GM12878 (cell line): Measurements from ENCODE around the gene TRAF2. TPM values are rescaled to one million over a fixed set of nuclear protein-coding genes. Genes with fewer than 3 reads are reported as not detected.

Experiments
- ATAC-seq: fragments of 200-7000 bp; cut with Tn5 transposase; 3 replicates; pipeline ENCODE4 v1.9.1; 2020; ENCODE audit warnings: mild to moderate bottlenecking, moderate library complexity
- BruUV-seq: library from RNA; stranded (reverse); fragments of 400-500 nt; replicated peaks from 2 replicates; lab custom pipeline; 2021; lab: Mats Ljungman, UMichigan
- CTCF ChIA-PET: fragments of 300-600 bp; sonication (Branson Sonifier 250); formaldehyde crosslinking; extraction: SDS; loops from one replicate; lab custom pipeline; 2021; ENCODE audit warnings: inconsistent platforms; lab: Yijun Ruan, JAX
- POLR2A ChIA-PET: fragments of 350-600 bp; formaldehyde crosslinking; extraction: SDS; loops from one replicate; lab custom pipeline; 2021; ENCODE audit warnings: inconsistent platforms; lab: Charles Lee
- RAD21 ChIA-PET: fragments of 300-600 bp; sonication (Branson Sonifier 250); formaldehyde crosslinking; loops from one replicate; lab custom pipeline; 2023; ENCODE audit warnings: antibody characterized with exemption; ENCODE audit not compliant: unreplicated experiment; lab: Charles Lee
- SMC1A ChIA-PET: fragments of 300-600 bp; sonication (Branson Sonifier 250); formaldehyde crosslinking; loops from one replicate; lab custom pipeline; 2023; ENCODE audit not compliant: unreplicated experiment, uncharacterized antibody; lab: Charles Lee
- DNase-seq: peaks from one replicate; pipeline ENCODE4 v3.0.0-alpha.2; 2011; ENCODE audit warnings: low read depth, low spot score
- FAIRE-seq: peaks from 3 replicates; lab custom pipeline; 2011; peaks lifted over from hg19 to GRCh38; lab: Jason Lieb, UNC
- H2AFZ ChIP-seq: 2 replicates; pipeline ENCODE4 v1.6.0; 2011; ENCODE audit warnings: low read depth, low read length, control low read depth; ENCODE audit not compliant: control insufficient read depth
- H3K27ac ChIP-seq: 2 replicates; pipeline ENCODE4 v1.5.1; 2011; ENCODE audit warnings: control low read depth; ENCODE audit not compliant: control insufficient read depth, insufficient read depth
- H3K27me3 ChIP-seq, 2 experiments: replicated peaks in 1 of 2; 2 replicates each; pipeline versions ENCODE4 v1.6.0 to v1.6.1; 2011; ENCODE audit warnings: low read length in 1 of 2; ENCODE audit not compliant: control insufficient read depth in 2 of 2, insufficient read depth in 2 of 2
- H3K36me3 ChIP-seq, 2 experiments: 2 replicates each; pipeline ENCODE4 v1.5.1; 2011; ENCODE audit warnings: low read length in 1 of 2; ENCODE audit not compliant: control insufficient read depth in 2 of 2, insufficient read depth in 2 of 2
- H3K4me1 ChIP-seq: 2 replicates; pipeline ENCODE4 v1.6.1; 2011; ENCODE audit warnings: mild to moderate bottlenecking, low read length, moderate library complexity, mixed read lengths; ENCODE audit not compliant: control insufficient read depth, insufficient read depth
- H3K4me2 ChIP-seq: 2 replicates; pipeline ENCODE4 v1.6.0; 2011; ENCODE audit warnings: control low read depth; ENCODE audit not compliant: control insufficient read depth, insufficient read depth
- H3K4me3 ChIP-seq: fragments of 200-600 bp; sonication (generic); 2 replicates; pipeline ENCODE4 v1.5.1; 2016
- H3K79me2 ChIP-seq: 2 replicates; pipeline ENCODE4 v1.6.0; 2011; ENCODE audit warnings: low read length; ENCODE audit not compliant: control insufficient read depth, insufficient read depth
- H3K9ac ChIP-seq: 2 replicates; pipeline ENCODE4 v1.8.0; 2011; ENCODE audit warnings: low read length, control low read depth, mixed read lengths; ENCODE audit not compliant: control insufficient read depth, insufficient read depth
- H3K9me3 ChIP-seq: replicated peaks from 3 replicates; pipeline ENCODE4 v1.5.1; 2011; ENCODE audit warnings: mild to moderate bottlenecking, low read length; ENCODE audit not compliant: control insufficient read depth, insufficient read depth
- H4K20me1 ChIP-seq: 2 replicates; pipeline ENCODE4 v1.6.0; 2011; ENCODE audit not compliant: control insufficient read depth, insufficient read depth
- BHLHE40 ChIP-seq, 2 experiments: fragments of 450-650 bp in 1 of 2; IDR thresholded peaks; 2 replicates each; pipeline ENCODE4 v1.6.1; 2011 to 2017; ENCODE audit warnings: low read depth in 2 of 2, borderline replicate concordance in 1 of 2, improper control_type of control experiment in 1 of 2, low read length in 1 of 2, mild to moderate bottlenecking in 1 of 2
- CTCF ChIP-seq, 3 experiments: IDR thresholded peaks in 2 of 3; conservative IDR thresholded peaks in 1 of 3; 2 replicates each; pipeline ENCODE4 v1.5.1; 2011; ENCODE audit warnings: low read depth in 3 of 3, low read length in 3 of 3, mild to moderate bottlenecking in 3 of 3, control low read depth in 2 of 3, moderate library complexity in 2 of 3, inconsistent platforms in 1 of 3, mixed read lengths in 1 of 3; ENCODE audit not compliant: control insufficient read depth in 2 of 3, insufficient read depth in 1 of 3; ENCODE audit errors: extremely low read depth in 1 of 3
- NR2F1 ChIP-seq: fragments of 450-650 bp; conservative IDR thresholded peaks from 2 replicates; pipeline ENCODE4 v1.6.1; 2017; ENCODE audit warnings: mild to moderate bottlenecking
- PAX5 ChIP-seq: IDR thresholded peaks from 2 replicates; pipeline ENCODE4 v1.6.1; 2011; ENCODE audit warnings: low read depth, low read length, borderline replicate concordance
- POU2F2 ChIP-seq: IDR thresholded peaks from 3 replicates; pipeline ENCODE4 v1.6.1; 2011; ENCODE audit warnings: low read depth, mild to moderate bottlenecking, low read length, borderline replicate concordance
- RAD21 ChIP-seq: IDR thresholded peaks from 2 replicates; pipeline ENCODE4 v1.6.1; 2011; ENCODE audit warnings: mild to moderate bottlenecking, low read depth, low read length, moderate library complexity; ENCODE audit not compliant: insufficient read depth
- SMARCA5 ChIP-seq: fragments of 450-650 bp; IDR thresholded peaks from 2 replicates; pipeline ENCODE4 v1.6.1; 2017; ENCODE audit warnings: mild to moderate bottlenecking
- SMC3 ChIP-seq: IDR thresholded peaks from 2 replicates; pipeline ENCODE4 v1.6.1; 2011; ENCODE audit warnings: low read length, improper control_type of control experiment, borderline replicate concordance
- SREBF2 ChIP-seq: IDR thresholded peaks from 2 replicates; pipeline ENCODE4 v1.6.1; 2012; ENCODE audit warnings: mild to moderate bottlenecking, low read length
- WGBS: methylation state at CpG from one replicate; pipeline ENCODE4 v1.1.6; 2016; ENCODE audit warnings: low lambda C conversion rate; ENCODE audit not compliant: insufficient replicate concordance, insufficient coverage; ENCODE audit errors: missing lambda C conversion rate; 5-methylcytosine and 5-hydroxymethylcytosine counted together
- in situ Hi-C: fragments of 300-500 bp; cut with MboI; formaldehyde crosslinking; loops from 9 replicates; pipeline ENCODE4 v1.14.3; 2018; ENCODE audit warnings: mixed read lengths
- intact Hi-C: fragments of 100-400 bp; cut with micrococcal nuclease; formaldehyde crosslinking; loops from one replicate; pipeline ENCODE4 v1.14.2; 2022; ENCODE audit not compliant: unreplicated experiment
- polyA plus RNA-seq, 11 experiments: library from polyadenylated mRNA; depleted of rRNA in 4 of 11; unstranded in 6 of 11; stranded (reverse) in 5 of 11; fragments of >200 nt; fragmentation: Nextera tagmentation in 4 of 11; fragmentation: Illumina TruSeq in 1 of 11; extraction: Ambion mirVana in 4 of 11; extraction: Trizol in 1 of 11; gene quantifications; 1 replicate in 1 of 11; 2 replicates in 10 of 11; pipeline versions ENCODE4 v1.2.1 to v1.2.3, GENCODE V29; 2011 to 2016; ENCODE audit warnings: inconsistent platforms in 2 of 11, missing spikeins in 2 of 11, low read depth in 1 of 11
- total RNA-seq, 4 experiments: library from RNA; depleted of rRNA in 3 of 4; stranded (reverse); fragments of >200 nt in 3 of 4; fragmentation: Illumina TruSeq in 1 of 4; extraction: Trizol in 1 of 4; gene quantifications; 2 replicates each; pipeline versions ENCODE4 v1.2.1 to v1.2.3, GENCODE V29; 2013 to 2021

TRAF2 gene
- total and polyA plus RNA-seq, 10 of the 15 experiments (the other 5 are each of a cell fraction or from before 2014, with no cell fraction given), result 0.34 to 39.5 (median 18.7) TPM

- ATAC-seq, result 0 out of 3 replicates have a peak, but pooled peaks have one; percentile 8
- RAD21 ChIA-PET, result interaction anchor here (0.6 to 2.1 kb wide), 19 partner anchors 12 to 203 kb away, joined by 3 to 109 read pairs (median 6); partner anchors contain the start of genes AJM1, CLIC3, FUT7 and NPDC1
- no peak overlapping the region for H3K4me3 ChIP-seq
- 41% methylated on average over 15 of the region's 15 CpGs for WGBS
- in situ Hi-C loops, result loop anchor here (5.0 kb wide), 1 partner anchor 89 kb away; no protein-coding TSS in a partner anchor
- no peaks in the 10 kb centered on the region for H3K36me3 ChIP-seq
- no peak overlapping the region for H2AFZ ChIP-seq
- H3K9me3 ChIP-seq, result no peaks in the 10 kb centered on the region
- no peaks in the 10 kb centered on the region for H3K27me3 ChIP-seq
- H3K9ac ChIP-seq, result no peak overlapping the region
- no peak for DNase-seq
- CTCF ChIA-PET, result interaction anchor here (0.6 to 3.5 kb wide), 42 partner anchors 12 to 182 kb away, joined by 3 to 163 read pairs (median 5); partner anchors contain the start of genes ABCA2, AJM1, CLIC3 and FUT7
- SMC1A ChIA-PET, result interaction anchor here (0.8 to 2.4 kb wide), 16 partner anchors 18 to 253 kb away, joined by 3 to 77 read pairs (median 4); partner anchors contain the start of genes FUT7, NPDC1, PAXX and TPRN
- no peak overlapping the region for H3K27ac ChIP-seq
- peaks cover 10% of the 10 kb centered on the region for H3K4me1 ChIP-seq
- POLR2A ChIA-PET, result interaction anchor here (0.9 to 3.0 kb wide), 2 partner anchors 44 to 87 kb away, joined by 3 to 19 read pairs; partner anchors contain the start of gene PAXX
- TF ChIP-seq RAD21, result peak; percentile 65
- peak; percentile 41; the same call in 1 of the 2 replicates for TF ChIP-seq NR2F1
- TF ChIP-seq SMARCA5, result no peak
- TF ChIP-seq POU2F2, result no peak
- TF ChIP-seq CTCF (IDR thresholded peaks at IDR 0.05 in 2 of 3, conservative IDR thresholded peaks at IDR 0.05 in 1 of 3; ENCODE audit: control insufficient read depth in 2 of 3, extremely low read depth in 1 of 3, insufficient read depth in 1 of 3, low read depth in 3 of 3, low read length in 3 of 3), result peak; percentile 56 to 75 (median 65)
- no peak for TF ChIP-seq PAX5
- no peak for TF ChIP-seq SREBF2
- TF ChIP-seq SMC3, result peak; percentile 60
- 0 out of 4 replicates have a peak, but pooled peaks of 1 of the 2 experiments have one; percentile 13 for TF ChIP-seq BHLHE40 (IDR thresholded peaks at IDR 0.05; ENCODE audit: borderline replicate concordance in 1 of 2, low read depth in 2 of 2, low read length in 1 of 2)
- BruUV-seq, result no TSS peak
- intact Hi-C loops, result loop anchor here (1.0 to 10.0 kb wide), 2 partner anchors 87 to 153 kb away; partner anchors contain the start of genes CCDC183 and TMEM141
- H3K79me2 ChIP-seq, result peaks cover 13% of the 10 kb centered on the region
- no peak for FAIRE-seq
- no peak overlapping the region for H3K4me2 ChIP-seq
- no peaks in the 10 kb centered on the region for H4K20me1 ChIP-seq
Measured at GRCh38 chr9:136947955-136948510, 61.7 kb downstream of the TRAF2 start.
